GM18517 (cell line): Measurements from ENCODE around the gene HRK.

Experiments
- ATAC-seq: cut with Tn5 transposase; IDR thresholded peaks from one replicate; pipeline ENCODE4 v1.9.1; 2021; ENCODE audit warnings: mild to moderate bottlenecking, moderate library complexity; ENCODE audit not compliant: unreplicated experiment

HRK gene

GRCh38 chr12:116898669-116899068, 17.4 kb upstream of the HRK start:
- ATAC-seq: no peak

- no peak for ATAC-seq
These were observed 16.2 kb upstream of the HRK start for GRCh38 chr12:116897476-116897875.

GRCh38 chr12:116896411-116896924, 15.2 kb upstream of the HRK start:
- ATAC-seq: no peak

GRCh38 chr12:116894913-116895312, 13.7 kb upstream of the HRK start:
- no peak for ATAC-seq

GRCh38 chr12:116892349-116893140, 11.3 kb upstream of the HRK start:
- no peak for ATAC-seq

GRCh38 chr12:116891019-116891418, 9.8 kb upstream of the HRK start:
- ATAC-seq: no peak

- no peak for ATAC-seq
These were observed 9.1 kb upstream of the HRK start for GRCh38 chr12:116890330-116890729.

- ATAC-seq: no peak
These were observed 6.7 kb upstream of the HRK start for GRCh38 chr12:116887897-116888296.

GRCh38 chr12:116887244-116887643, 6.0 kb upstream of the HRK start:
- no peak for ATAC-seq

GRCh38 chr12:116885491-116885890, 4.2 kb upstream of the HRK start:
- no peak for ATAC-seq

GRCh38 chr12:116884871-116885270, 3.6 kb upstream of the HRK start:
- ATAC-seq: no peak

GRCh38 chr12:116882742-116883141, 1.5 kb upstream of the HRK start:
- ATAC-seq: no peak

GRCh38 chr12:116881877-116882507, 751 bp upstream of the HRK start:
- ATAC-seq: no peak

- ATAC-seq: no peak
These were observed 370 bp downstream of the HRK start for GRCh38 chr12:116880817-116881324.

- no peak for ATAC-seq
These were observed 926 bp downstream of the HRK start for GRCh38 chr12:116880213-116880816.

GRCh38 chr12:116879509-116880212, 1.6 kb downstream of the HRK start:
- ATAC-seq: no peak

- no peak for ATAC-seq
These were observed 2.4 kb downstream of the HRK start for GRCh38 chr12:116878567-116879508.

GRCh38 chr12:116876151-116876869, 4.9 kb downstream of the HRK start:
- ATAC-seq: no peak

GRCh38 chr12:116874324-116874995, 6.8 kb downstream of the HRK start:
- no peak for ATAC-seq
